Vagina (tissue), 2 donors: ENCODE data around the gene GDAP2. TPM values are rescaled to one million over a fixed set of nuclear protein-coding genes. Genes with fewer than 3 reads are reported as not detected.
"Not testable (repeated sequence)": the region's sequence is repeated elsewhere in the genome, so short reads cannot be mapped to it uniquely, and the experiment has no call there.

Experiments used
- DNase-seq, 2 donors: peaks; one replicate each; pipeline ENCODE4 v3.0.0-alpha.2; 2017; ENCODE audit errors: extremely low spot score in 2 of 2
- H3K27ac ChIP-seq: fragments of 200-600 bp; sonication (generic); one replicate; pipeline ENCODE4 v1.5.1; 2019
- H3K27me3 ChIP-seq: fragments of 200-600 bp; sonication (generic); one replicate; pipeline ENCODE4 v1.5.1; 2019
- H3K36me3 ChIP-seq, 2 donors: fragments of 200-600 bp; sonication (generic); one replicate each; pipeline ENCODE4 v1.5.1; 2017 to 2019
- H3K4me1 ChIP-seq: fragments of 200-600 bp; sonication (generic); one replicate; pipeline ENCODE4 v1.5.1; 2019
- H3K4me3 ChIP-seq, 2 donors: fragments of 200-600 bp; sonication (generic); 1 replicate in 1 of 2; 2 replicates in 1 of 2; pipeline ENCODE4 v1.5.1; 2016 to 2019
- H3K9me3 ChIP-seq: fragments of 200-600 bp; sonication (generic); one replicate; pipeline ENCODE4 v1.5.1; 2019
- CTCF ChIP-seq, 3 experiments: fragments of 450-650 bp in 2 of 3; fragments of 200-600 bp in 1 of 3; sonication (generic) in 1 of 3; IDR thresholded peaks; one replicate each; pipeline ENCODE4 v1.5.1; 2017 to 2019; ENCODE audit warnings: antibody characterized with exemption in 3 of 3, mild to moderate bottlenecking in 2 of 3, moderate library complexity in 2 of 3
- POLR2A ChIP-seq, 2 donors: fragments of 450-650 bp; IDR thresholded peaks; one replicate each; pipeline ENCODE4 v1.6.1; 2017; ENCODE audit warnings: antibody characterized with exemption in 2 of 2, mild to moderate bottlenecking in 2 of 2, moderate library complexity in 2 of 2
- POLR2AphosphoS5 ChIP-seq, 2 donors: sonication (generic); formaldehyde crosslinking; IDR thresholded peaks; one replicate each; pipeline ENCODE4 v1.9.0; 2017; ENCODE audit warnings: antibody characterized with exemption in 2 of 2, mild to moderate bottlenecking in 2 of 2, low read depth in 1 of 2; ENCODE audit not compliant: insufficient read depth in 1 of 2
- intact Hi-C: fragments of 100-400 bp; cut with DNase I; formaldehyde crosslinking; loops from one replicate; pipeline ENCODE4 v1.15.1; 2023
- total RNA-seq: library from RNA; depleted of rRNA; stranded (reverse); fragments of >200 nt; gene quantifications from one replicate; pipeline ENCODE4 v1.2.3, GENCODE V29; 2016

GDAP2 gene
- total RNA-seq, 1 donor from 2014 or later, result 24.1 TPM

- intact Hi-C loops, result no loop called here
- Histone ChIP-seq H3K4me1 (peaks cover 10% of the 10 kb centered on the region), H3K36me3 (no peaks in the 10 kb centered on the region), H3K4me3 (no peak overlapping the region), H3K27me3 (no peaks in the 10 kb centered on the region), H3K9me3 (no peaks in the 10 kb centered on the region), H3K27ac (no peak overlapping the region)
- DNase-seq, result no peak
- TF ChIP-seq CTCF (IDR thresholded peaks at IDR 0.05) (no peak), POLR2AphosphoS5 (IDR thresholded peaks at IDR 0.05; ENCODE audit: insufficient read depth in 1 of 2, low read depth in 1 of 2) (no peak), POLR2A (IDR thresholded peaks at IDR 0.05) (no peak)
These were observed 82.6 kb downstream of the GDAP2 start for GRCh38 chr1:117846674-117847425.

GRCh38 chr1:117844478-117844877, 84.9 kb downstream of the GDAP2 start:
- H3K36me3 ChIP-seq, H3K4me3 ChIP-seq, H3K27ac ChIP-seq, DNase-seq, H3K4me1 ChIP-seq, H3K9me3 ChIP-seq, H3K27me3 ChIP-seq, intact Hi-C loops: not testable (repeated sequence)

- no peak for TF ChIP-seq POLR2AphosphoS5 (IDR thresholded peaks at IDR 0.05; ENCODE audit: insufficient read depth in 1 of 2, low read depth in 1 of 2)
- TF ChIP-seq CTCF (IDR thresholded peaks at IDR 0.05), result no peak
- TF ChIP-seq POLR2A (IDR thresholded peaks at IDR 0.05), result no peak
- Histone ChIP-seq H3K9me3 (no peaks in the 10 kb centered on the region), H3K4me1 (peaks cover 10% of the 10 kb centered on the region), H3K27me3 (no peaks in the 10 kb centered on the region), H3K27ac (no peak overlapping the region), H3K4me3 (no peak overlapping the region), H3K36me3 (no peaks in the 10 kb centered on the region)
- intact Hi-C loops, result no loop called here
- no peak for DNase-seq
These were observed 85.6 kb downstream of the GDAP2 start for GRCh38 chr1:117843791-117844190.

- Histone ChIP-seq H3K27me3 (no peaks in the 10 kb centered on the region), H3K9me3 (no peaks in the 10 kb centered on the region), H3K4me3 (no peak overlapping the region), H3K27ac (no peak overlapping the region), H3K36me3 (no peaks in the 10 kb centered on the region), H3K4me1 (peaks cover 10% of the 10 kb centered on the region)
- DNase-seq, result no peak
- intact Hi-C loops, result no loop called here
- TF ChIP-seq POLR2AphosphoS5 (IDR thresholded peaks at IDR 0.05; ENCODE audit: insufficient read depth in 1 of 2, low read depth in 1 of 2), result no peak
- no peak for TF ChIP-seq CTCF (IDR thresholded peaks at IDR 0.05)
- no peak for TF ChIP-seq POLR2A (IDR thresholded peaks at IDR 0.05)
These were observed 86.8 kb downstream of the GDAP2 start for GRCh38 chr1:117842408-117843170.

GRCh38 chr1:117841117-117841650, 88.2 kb downstream of the GDAP2 start:
- no peaks in the 10 kb centered on the region for H3K9me3 ChIP-seq
- H3K4me3 ChIP-seq, result no peak overlapping the region
- peaks cover 4% of the 10 kb centered on the region for H3K4me1 ChIP-seq
- no peak overlapping the region for H3K27ac ChIP-seq
- H3K36me3 ChIP-seq, result no peaks in the 10 kb centered on the region
- no peak for TF ChIP-seq CTCF (IDR thresholded peaks at IDR 0.05)
- no peak for TF ChIP-seq POLR2AphosphoS5 (IDR thresholded peaks at IDR 0.05; ENCODE audit: insufficient read depth in 1 of 2, low read depth in 1 of 2)
- no peak for DNase-seq
- intact Hi-C loops, result no loop called here
- H3K27me3 ChIP-seq, result no peaks in the 10 kb centered on the region
